Stimulated activated CD4-positive, alpha-beta T cell treated with anti-CD3 and anti-CD28 coated beads, Interleukin-1b, Interleukin-23, amount 100 ng/mL, for 24 hours (primary cell): Measurements from ENCODE around the gene RHBDL1.

Source experiments
- DNase-seq, 4 experiments: peaks; one replicate each; pipeline ENCODE4 v3.0.0-alpha.2; 2020; ENCODE audit warnings: low read depth in 4 of 4, low spot score in 1 of 4

RHBDL1 gene

GRCh38 chr16:672851-673250 lies 2.6 kb upstream of the RHBDL1 start:
- DNase-seq, result no peak

GRCh38 chr16:673399-673991 lies 2.0 kb upstream of the RHBDL1 start:
- no peak for DNase-seq

- no peak for DNase-seq
Observed at GRCh38 chr16:674214-674881, 1.1 kb upstream of the RHBDL1 start.

- DNase-seq, result no peak
Observed at GRCh38 chr16:675884-676564, 553 bp downstream of the RHBDL1 start.

- DNase-seq, result no peak
Observed at GRCh38 chr16:676565-676902, 1.1 kb downstream of the RHBDL1 start.

- no peak for DNase-seq
Observed at GRCh38 chr16:676913-677312, 1.4 kb downstream of the RHBDL1 start.

- no peak for DNase-seq
Observed at GRCh38 chr16:677316-678190, 2.1 kb downstream of the RHBDL1 start.

GRCh38 chr16:678209-678857 lies 2.9 kb downstream of the RHBDL1 start:
- no peak for DNase-seq

GRCh38 chr16:678858-679813 lies 3.7 kb downstream of the RHBDL1 start:
- DNase-seq, result no peak

- DNase-seq, result peak; percentile 66 to 88 (median 84)
Observed at GRCh38 chr16:679814-680624, 4.5 kb downstream of the RHBDL1 start, which contains the start of gene STUB1. Gene STUB1 (plus strand): TSS chr16:680410. CDS start chr16:680526, 116 bp downstream.

GRCh38 chr16:680625-680945 lies 5.1 kb downstream of the RHBDL1 start:
- no peak for DNase-seq

GRCh38 chr16:680967-681745 lies 5.7 kb downstream of the RHBDL1 start:
- no peak for DNase-seq

GRCh38 chr16:681746-682427 lies 6.4 kb downstream of the RHBDL1 start:
- no peak for DNase-seq

- no peak for DNase-seq
Observed at GRCh38 chr16:682493-683395, 7.3 kb downstream of the RHBDL1 start.

- DNase-seq, result no peak
Observed at GRCh38 chr16:683396-684070, 8.1 kb downstream of the RHBDL1 start.

- DNase-seq, result peak; percentile 90 to 98 (median 96)
Observed at GRCh38 chr16:684071-684794, 8.8 kb downstream of the RHBDL1 start, which contains the start of gene JMJD8. Gene JMJD8 (minus strand): TSS chr16:684334. CDS start chr16:684319, 15 bp downstream.
